Fibroblast of lung (primary cell): ENCODE measurements around the gene MTOR. TPM values are rescaled to one million over a fixed set of nuclear protein-coding genes. Genes with fewer than 3 reads are reported as not detected.

ENCODE experiments used
- DNase-seq, 2 donors: peaks; one replicate each; pipeline versions ENCODE4 v3.0.0 to v3.0.0-alpha.2; 2010; ENCODE audit warnings: low read depth in 2 of 2
- H2AFZ ChIP-seq: 2 replicates; pipeline ENCODE4 v1.5.1; 2012; ENCODE audit warnings: low read length, control low read depth, inconsistent platforms
- H3K27ac ChIP-seq: 2 replicates; pipeline ENCODE4 v1.5.1; 2011; ENCODE audit warnings: low read length, control low read depth; ENCODE audit not compliant: insufficient read depth
- H3K27me3 ChIP-seq: 2 replicates; pipeline ENCODE4 v1.5.1; 2011; ENCODE audit warnings: mild to moderate bottlenecking, low read length; ENCODE audit not compliant: control insufficient read depth, insufficient read depth
- H3K36me3 ChIP-seq: 2 replicates; pipeline ENCODE4 v1.5.1; 2011; ENCODE audit warnings: low read length; ENCODE audit not compliant: control insufficient read depth, insufficient read depth
- H3K4me1 ChIP-seq: 2 replicates; pipeline ENCODE4 v1.5.1; 2011; ENCODE audit warnings: low read length; ENCODE audit not compliant: control insufficient read depth, insufficient read depth; ENCODE audit errors: extremely low read depth
- H3K4me2 ChIP-seq: 2 replicates; pipeline ENCODE4 v1.5.1; 2011; ENCODE audit warnings: low read length, control low read depth; ENCODE audit not compliant: insufficient read depth; ENCODE audit errors: extremely low read depth
- H3K4me3 ChIP-seq, 4 experiments: fragments of 200-600 bp in 1 of 4; sonication (generic) in 1 of 4; replicated peaks in 1 of 4; 2 replicates each; pipeline ENCODE4 v1.5.1; 2011 to 2016; ENCODE audit warnings: low read length in 4 of 4, low read depth in 3 of 4, mild to moderate bottlenecking in 3 of 4, control low read depth in 2 of 4, inconsistent platforms in 1 of 4, mixed read lengths in 1 of 4; ENCODE audit not compliant: insufficient read depth in 1 of 4; ENCODE audit errors: control extremely low read depth in 1 of 4
- H3K79me2 ChIP-seq: 2 replicates; pipeline ENCODE4 v1.5.1; 2012; ENCODE audit warnings: mild to moderate bottlenecking, low read length, inconsistent platforms; ENCODE audit not compliant: control insufficient read depth, insufficient read depth
- H3K9ac ChIP-seq: 2 replicates; pipeline ENCODE4 v1.5.1; 2011; ENCODE audit warnings: mild to moderate bottlenecking, low read length, control low read depth; ENCODE audit not compliant: insufficient read depth
- H3K9me3 ChIP-seq: 2 replicates; pipeline ENCODE4 v1.5.1; 2012; ENCODE audit warnings: low read depth, low read length; ENCODE audit not compliant: control insufficient read depth, insufficient read depth
- H4K20me1 ChIP-seq: 2 replicates; pipeline ENCODE4 v1.5.1; 2011; ENCODE audit warnings: low read length; ENCODE audit not compliant: control insufficient read depth, insufficient read depth; ENCODE audit errors: extremely low read depth
- CTCF ChIP-seq, 2 donors: IDR thresholded peaks in 1 of 2; conservative IDR thresholded peaks in 1 of 2; 1 replicate in 1 of 2; 2 replicates in 1 of 2; pipeline ENCODE4 v1.5.1; 2011 to 2012; ENCODE audit warnings: low read length in 2 of 2, control low read depth in 1 of 2, inconsistent platforms in 1 of 2, low read depth in 1 of 2, mild to moderate bottlenecking in 1 of 2
- EZH2 ChIP-seq: IDR thresholded peaks from 2 replicates; pipeline ENCODE4 v1.5.1; 2012; ENCODE audit warnings: low read length, control low read depth, mild to moderate bottlenecking; ENCODE audit errors: missing control alignments
- polyA plus RNA-seq, 2 donors: library from polyadenylated mRNA; depleted of rRNA in 1 of 2; stranded (reverse) in 1 of 2; unstranded in 1 of 2; fragments of >200 nt; gene quantifications; 2 replicates each; pipeline ENCODE4 v1.2.1, GENCODE V29; 2011 to 2012; ENCODE audit warnings: missing spikeins in 1 of 2
- total RNA-seq: library from RNA; depleted of rRNA; stranded (reverse); fragments of >200 nt; gene quantifications from 2 replicates; pipeline ENCODE4 v1.2.1, GENCODE V29; 2014

The MTOR gene
- total and polyA plus RNA-seq, 2 donors (not counting 1 experiment from before 2014, with no cell fraction given) = 20.2 to 36.2 TPM

GRCh38 chr1:11291049-11291448 is 28.7 kb upstream of the MTOR start:
- Histone ChIP-seq H2AFZ (no peak overlapping the region), H3K9me3 (no peaks in the 10 kb centered on the region), H3K27me3 (no peaks in the 10 kb centered on the region), H3K79me2 (no peaks in the 10 kb centered on the region), H3K36me3 (no peaks in the 10 kb centered on the region), H3K4me2 (no peak overlapping the region), H4K20me1 (no peaks in the 10 kb centered on the region), H3K4me3 (no peak overlapping the region), H3K9ac (no peak overlapping the region), H3K27ac (no peak overlapping the region), H3K4me1 (no peaks in the 10 kb centered on the region)
- TF ChIP-seq EZH2 (no peak), CTCF (conservative IDR thresholded peaks at IDR 0.05 in 1 of 2, IDR thresholded peaks at IDR 0.05 in 1 of 2; ENCODE audit: low read depth in 1 of 2, low read length in 2 of 2) (no peak)
- DNase-seq = no peak

DNA sequence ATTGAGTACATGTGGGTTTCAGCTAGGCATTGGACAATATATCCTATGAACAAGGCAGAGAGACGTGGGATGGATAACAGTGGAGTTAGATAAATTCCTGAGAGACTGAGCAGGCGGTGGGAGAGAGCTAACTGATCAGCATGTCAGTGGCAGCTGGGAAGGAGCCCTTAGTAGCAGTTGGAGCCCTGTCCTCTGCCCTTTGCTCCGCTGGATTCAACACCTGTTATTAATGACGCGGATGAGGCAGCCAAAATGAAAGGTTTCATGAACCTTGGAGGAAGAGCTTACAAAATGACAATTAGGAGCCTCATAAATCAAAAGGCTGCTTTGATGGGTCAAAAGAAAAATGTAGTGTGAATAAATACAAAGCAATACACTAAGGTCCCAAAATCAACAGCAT is 26.7 kb upstream of the MTOR start:
- Histone ChIP-seq H3K4me1 (no peaks in the 10 kb centered on the region), H2AFZ (no peak overlapping the region), H3K9ac (no peak overlapping the region), H4K20me1 (no peaks in the 10 kb centered on the region), H3K36me3 (peaks cover 3% of the 10 kb centered on the region), H3K27me3 (no peaks in the 10 kb centered on the region), H3K27ac (no peak overlapping the region), H3K79me2 (no peaks in the 10 kb centered on the region), H3K4me3 (no peak overlapping the region), H3K9me3 (no peaks in the 10 kb centered on the region), H3K4me2 (no peak overlapping the region)
- no peak for DNase-seq
- TF ChIP-seq CTCF (conservative IDR thresholded peaks at IDR 0.05 in 1 of 2, IDR thresholded peaks at IDR 0.05 in 1 of 2; ENCODE audit: low read depth in 1 of 2, low read length in 2 of 2) = no peak
- no peak for TF ChIP-seq EZH2

DNA sequence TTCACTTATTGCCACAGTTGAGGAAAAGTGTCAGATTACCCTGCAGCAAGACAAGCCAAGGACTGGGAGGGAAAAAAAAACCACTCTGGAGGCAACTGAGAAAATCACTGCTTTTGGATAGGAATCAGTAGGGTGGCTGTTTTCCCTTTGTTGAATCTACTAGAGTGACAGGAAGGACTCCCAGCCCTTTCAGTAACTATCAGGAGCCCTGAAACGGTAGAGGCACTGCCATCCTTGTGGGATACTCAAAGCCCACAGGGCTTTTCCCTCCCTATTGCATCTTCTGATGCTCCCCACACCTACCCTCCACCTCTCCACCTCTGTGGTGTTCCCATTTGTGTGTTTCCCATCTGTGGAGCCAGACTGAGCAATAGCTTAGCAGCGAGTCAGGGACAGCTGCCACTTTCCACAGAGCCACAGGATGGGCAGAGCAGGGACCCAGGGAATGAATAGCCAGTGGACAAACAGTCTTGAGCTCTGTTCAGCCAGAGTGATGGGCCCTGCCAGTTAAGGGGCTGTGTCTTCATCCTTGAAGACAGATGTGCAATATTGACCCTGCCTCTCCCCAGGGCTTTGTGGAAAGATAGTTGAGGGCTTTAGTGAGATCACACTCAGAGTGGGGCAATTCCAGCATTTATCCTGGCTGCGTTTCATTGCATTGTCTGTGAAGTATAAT is 24.5 kb upstream of the MTOR start:
- no peak overlapping the region for H3K9ac ChIP-seq
- DNase-seq = peak; percentile 32 to 68
- H3K79me2 ChIP-seq = no peaks in the 10 kb centered on the region
- no peak overlapping the region for H2AFZ ChIP-seq
- no peak overlapping the region for H3K4me3 ChIP-seq
- H3K36me3 ChIP-seq = peaks cover 3% of the 10 kb centered on the region
- H3K4me2 ChIP-seq = no peak overlapping the region
- TF ChIP-seq EZH2 = no peak
- no peak for TF ChIP-seq CTCF (conservative IDR thresholded peaks at IDR 0.05 in 1 of 2, IDR thresholded peaks at IDR 0.05 in 1 of 2; ENCODE audit: low read depth in 1 of 2, low read length in 2 of 2)
- no peaks in the 10 kb centered on the region for H4K20me1 ChIP-seq
- H3K9me3 ChIP-seq = no peaks in the 10 kb centered on the region
- no peaks in the 10 kb centered on the region for H3K27me3 ChIP-seq
- no peaks in the 10 kb centered on the region for H3K4me1 ChIP-seq
- no peak overlapping the region for H3K27ac ChIP-seq
